Sigmoid colon (tissue), 7 donors: ENCODE data around the gene SOX12. TPM values are rescaled to one million over a fixed set of nuclear protein-coding genes. Genes with fewer than 3 reads are reported as not detected.
A peak's percentile ranks its signal among the peaks of the same experiment; 100 is the strongest.

Experiments used
- DNase-seq: peaks from one replicate; pipeline ENCODE4 v3.0.0-alpha.2; 2019
- H3K27ac ChIP-seq, 4 donors: fragments of 200-600 bp; sonication (generic); one replicate each; pipeline ENCODE4 v1.5.1; 2016 to 2019; ENCODE audit warnings: mild to moderate bottlenecking in 1 of 4
- H3K27me3 ChIP-seq, 3 donors: fragments of 200-600 bp; sonication (generic); one replicate each; pipeline ENCODE4 v1.5.1; 2019; ENCODE audit warnings: mild to moderate bottlenecking in 1 of 3
- H3K36me3 ChIP-seq, 4 donors: fragments of 200-600 bp; sonication (generic); one replicate each; pipeline ENCODE4 v1.5.1; 2016 to 2019
- H3K4me1 ChIP-seq, 4 donors: fragments of 200-600 bp; sonication (generic); one replicate each; pipeline ENCODE4 v1.5.1; 2017 to 2019
- H3K4me3 ChIP-seq, 4 donors: fragments of 200-600 bp; sonication (generic); one replicate each; pipeline ENCODE4 v1.5.1; 2017 to 2019; ENCODE audit warnings: mild to moderate bottlenecking in 2 of 4, moderate library complexity in 1 of 4
- H3K9me3 ChIP-seq, 4 donors: fragments of 200-600 bp in 3 of 4; sonication (generic) in 3 of 4; one replicate each; pipeline versions ENCODE4 v1.5.1 to v1.6.1; 2013 to 2019
- CTCF ChIP-seq, 4 experiments: fragments of 450-650 bp in 3 of 4; fragments of 200-600 bp in 1 of 4; IDR thresholded peaks; one replicate each; pipeline ENCODE4 v1.5.1; 2016 to 2019; ENCODE audit warnings: antibody characterized with exemption in 4 of 4, mild to moderate bottlenecking in 3 of 4, moderate library complexity in 2 of 4
- EP300 ChIP-seq, 4 donors: sonication (generic); formaldehyde crosslinking; IDR thresholded peaks; one replicate each; pipeline ENCODE4 v1.6.1; 2017; ENCODE audit warnings: antibody characterized with exemption in 4 of 4
- POLR2A ChIP-seq, 2 donors: fragments of 450-650 bp; IDR thresholded peaks; one replicate each; pipeline ENCODE4 v1.6.1; 2016; ENCODE audit warnings: antibody characterized with exemption in 2 of 2, mild to moderate bottlenecking in 2 of 2, moderate library complexity in 2 of 2
- POLR2AphosphoS5 ChIP-seq, 4 donors: sonication (generic); formaldehyde crosslinking; IDR thresholded peaks; one replicate each; pipeline ENCODE4 v1.6.1; 2017; ENCODE audit warnings: antibody characterized with exemption in 4 of 4
- WGBS, 2 donors: extraction: QIAGEN DNeasy Blood & Tissue Kit; methylation state at CpG; one replicate each; pipeline ENCODE4 v1.1.7; 2013; 5-methylcytosine and 5-hydroxymethylcytosine counted together
- intact Hi-C: fragments of 100-400 bp; cut with DNase I; formaldehyde crosslinking; loops from one replicate; pipeline ENCODE4 v1.15.1; 2023
- polyA plus RNA-seq, 3 donors: library from polyadenylated mRNA; stranded (reverse); fragments of 200-250 nt; gene quantifications; one replicate each; pipeline ENCODE4 v1.2.3, GENCODE V29; 2013
- total RNA-seq, 4 donors: library from RNA; depleted of rRNA; stranded (reverse); fragments of >200 nt; gene quantifications; one replicate each; pipeline ENCODE4 v1.1.0, GENCODE V29; 2016
- donor health status: healthy with polysubstance abuse.
- donor health status: Bipolar disorder and iron deficiency.
- donor health status: healthy.

The SOX12 gene
- total and polyA plus RNA-seq, 7 donors = 1.2 to 9.7 (median 3.9) TPM

- Histone ChIP-seq H3K4me3 (no peak overlapping the region), H3K4me1 (no peaks in the 10 kb centered on the region), H3K9me3 (no peaks in the 10 kb centered on the region), H3K27ac (no peak overlapping the region), H3K36me3 (peaks cover 0 to 45% (median 4%) of the 10 kb centered on the region in 4 donors), H3K27me3 (no peaks in the 10 kb centered on the region)
- intact Hi-C loops = no loop called here
- DNase-seq = no peak
- no peak for TF ChIP-seq EP300 (IDR thresholded peaks at IDR 0.05)
- TF ChIP-seq POLR2A (IDR thresholded peaks at IDR 0.05) = no peak
- TF ChIP-seq POLR2AphosphoS5 (IDR thresholded peaks at IDR 0.05) = no peak
- no peak for TF ChIP-seq CTCF (IDR thresholded peaks at IDR 0.05)
- 94 to 95% methylated on average over 5 of the region's 5 CpGs for WGBS, 2 donors
These were observed 47.2 kb upstream of the SOX12 start for GRCh38 chr20:278181-278580.

GRCh38 chr20:278607-279571, 46.5 kb upstream of the SOX12 start:
- H3K4me3 ChIP-seq = peak overlapping the region in 1 of 4 donors; percentile 6
- intact Hi-C loops = no loop called here
- no peak overlapping the region for H3K27ac ChIP-seq
- no peaks in the 10 kb centered on the region for H3K27me3 ChIP-seq
- no peaks in the 10 kb centered on the region for H3K4me1 ChIP-seq
- TF ChIP-seq POLR2A (IDR thresholded peaks at IDR 0.05) (no peak), EP300 (IDR thresholded peaks at IDR 0.05) (no peak), POLR2AphosphoS5 (IDR thresholded peaks at IDR 0.05) (no peak), CTCF (IDR thresholded peaks at IDR 0.05) (no peak)
- 86 to 89% methylated on average over 81 to 85 of the region's 88 CpGs for WGBS, 2 donors
- DNase-seq = no peak
- H3K9me3 ChIP-seq = no peaks in the 10 kb centered on the region
- H3K36me3 ChIP-seq = peaks cover 0 to 45% (median 4%) of the 10 kb centered on the region in 4 donors

- H3K27me3 ChIP-seq = no peaks in the 10 kb centered on the region
- WGBS, 2 donors = 57 to 63% methylated on average over 3 of the region's 3 CpGs
- intact Hi-C loops = no loop called here
- TF ChIP-seq POLR2AphosphoS5 (IDR thresholded peaks at IDR 0.05) (no peak), EP300 (IDR thresholded peaks at IDR 0.05) (no peak), POLR2A (IDR thresholded peaks at IDR 0.05) (no peak), CTCF (IDR thresholded peaks at IDR 0.05) (no peak)
- no peak overlapping the region for H3K27ac ChIP-seq
- H3K9me3 ChIP-seq = no peaks in the 10 kb centered on the region
- no peak overlapping the region for H3K4me3 ChIP-seq
- no peak for DNase-seq
- no peaks in the 10 kb centered on the region for H3K4me1 ChIP-seq
- peaks cover 0 to 10% (median 2%) of the 10 kb centered on the region in 4 donors for H3K36me3 ChIP-seq
These were observed 41.2 kb upstream of the SOX12 start for GRCh38 chr20:284172-284571.

- Histone ChIP-seq H3K4me3 (no peak overlapping the region), H3K9me3 (no peaks in the 10 kb centered on the region), H3K4me1 (peaks cover 0 to 18% (median 10%) of the 10 kb centered on the region in 4 donors), H3K27ac (no peak overlapping the region), H3K27me3 (no peaks in the 10 kb centered on the region), H3K36me3 (peaks cover 0 to 3% (median 1%) of the 10 kb centered on the region in 4 donors)
- WGBS, 2 donors = 64 to 67% methylated on average over 2 of the region's 2 CpGs
- TF ChIP-seq POLR2A (IDR thresholded peaks at IDR 0.05) (no peak), EP300 (IDR thresholded peaks at IDR 0.05) (no peak), CTCF (IDR thresholded peaks at IDR 0.05) (no peak), POLR2AphosphoS5 (IDR thresholded peaks at IDR 0.05) (no peak)
- intact Hi-C loops = no loop called here
- no peak for DNase-seq
These were observed 38.8 kb upstream of the SOX12 start for GRCh38 chr20:286508-286907.
